ENCODE data around the gene UPP1. TPM values are rescaled to one million over a fixed set of nuclear protein-coding genes. Genes with fewer than 3 reads are reported as not detected.
"Not testable (repeated sequence)": the region's sequence is repeated elsewhere in the genome, so short reads cannot be mapped to it uniquely, and the experiment has no call there.

UPP1 gene
- total RNA-seq, 4 donors from 2014 or later = 21.5 to 178 (median 49.6) TPM

DNA sequence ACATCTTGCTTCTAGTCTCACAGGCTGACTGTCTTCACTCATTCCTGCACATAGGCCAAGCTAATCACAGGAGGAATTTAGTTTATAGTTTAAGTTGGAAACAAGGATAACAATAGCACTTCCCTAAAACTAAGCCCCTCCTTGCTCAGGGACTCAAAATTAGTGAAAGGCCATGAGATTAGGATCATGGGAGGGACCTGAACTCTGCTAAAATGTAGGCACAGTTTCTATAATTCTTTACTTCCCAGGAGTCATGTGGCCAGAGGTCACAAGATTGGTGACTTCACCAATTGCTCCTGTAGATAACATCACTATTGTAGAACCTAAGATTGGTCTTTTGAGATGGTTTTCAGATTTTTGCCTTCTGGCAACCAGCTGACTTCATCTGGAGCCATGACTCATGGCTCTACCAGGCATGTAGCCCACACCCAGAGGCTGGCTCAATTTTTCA lies 14.8 kb upstream of the UPP1 start:
- no peak overlapping the region for H3K27ac ChIP-seq
- H3K9me3 ChIP-seq = no peaks in the 10 kb centered on the region
- intact Hi-C loops (cut with DNase I) = no loop called here
- H3K4me3 ChIP-seq = no peak overlapping the region
- TF ChIP-seq, protein P1, sequence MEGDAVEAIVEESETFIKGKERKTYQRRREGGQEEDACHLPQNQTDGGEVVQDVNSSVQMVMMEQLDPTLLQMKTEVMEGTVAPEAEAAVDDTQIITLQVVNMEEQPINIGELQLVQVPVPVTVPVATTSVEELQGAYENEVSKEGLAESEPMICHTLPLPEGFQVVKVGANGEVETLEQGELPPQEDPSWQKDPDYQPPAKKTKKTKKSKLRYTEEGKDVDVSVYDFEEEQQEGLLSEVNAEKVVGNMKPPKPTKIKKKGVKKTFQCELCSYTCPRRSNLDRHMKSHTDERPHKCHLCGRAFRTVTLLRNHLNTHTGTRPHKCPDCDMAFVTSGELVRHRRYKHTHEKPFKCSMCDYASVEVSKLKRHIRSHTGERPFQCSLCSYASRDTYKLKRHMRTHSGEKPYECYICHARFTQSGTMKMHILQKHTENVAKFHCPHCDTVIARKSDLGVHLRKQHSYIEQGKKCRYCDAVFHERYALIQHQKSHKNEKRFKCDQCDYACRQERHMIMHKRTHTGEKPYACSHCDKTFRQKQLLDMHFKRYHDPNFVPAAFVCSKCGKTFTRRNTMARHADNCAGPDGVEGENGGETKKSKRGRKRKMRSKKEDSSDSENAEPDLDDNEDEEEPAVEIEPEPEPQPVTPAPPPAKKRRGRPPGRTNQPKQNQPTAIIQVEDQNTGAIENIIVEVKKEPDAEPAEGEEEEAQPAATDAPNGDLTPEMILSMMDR (IDR thresholded peaks at IDR 0.05) = no peak
- TF ChIP-seq POLR2A (IDR thresholded peaks at IDR 0.05) = no peak
- peaks cover 0 to 21% (median 0%) of the 10 kb centered on the region in 3 donors for H3K4me1 ChIP-seq
- H3K27me3 ChIP-seq = no peaks in the 10 kb centered on the region
- H3K36me3 ChIP-seq = no peaks in the 10 kb centered on the region
- DNase-seq = no peak

DNA sequence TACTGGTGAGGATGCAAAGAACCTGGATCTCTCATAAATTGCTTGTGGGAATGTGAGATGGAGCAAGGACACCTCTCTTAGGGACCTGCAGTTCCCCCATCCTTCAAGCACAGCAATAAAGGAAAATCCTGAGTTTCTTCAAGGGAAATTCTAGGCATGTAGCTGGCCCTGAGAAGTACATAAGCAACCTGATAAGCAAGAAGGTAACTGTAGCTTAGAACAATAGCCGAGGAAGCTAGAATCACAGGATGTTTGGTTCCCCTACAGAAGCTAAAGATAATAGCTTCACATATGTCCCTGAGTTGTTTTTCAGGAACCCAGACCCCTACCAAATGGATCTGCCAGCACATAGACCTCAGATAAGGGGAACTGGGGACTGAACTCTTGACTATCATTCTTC lies 11.6 kb upstream of the UPP1 start:
- DNase-seq = no peak
- intact Hi-C loops (cut with DNase I) = no loop called here
- Histone ChIP-seq H3K4me1 (peaks cover 0 to 38% (median 6%) of the 10 kb centered on the region in 3 donors), H3K27ac (no peak overlapping the region), H3K36me3 (no peaks in the 10 kb centered on the region), H3K9me3 (no peaks in the 10 kb centered on the region), H3K27me3 (no peaks in the 10 kb centered on the region), H3K4me3 (no peak overlapping the region)
- 100% methylated on average over 1 of the region's 1 CpG for WGBS, 2 donors
- no peak for TF ChIP-seq POLR2A (IDR thresholded peaks at IDR 0.05)

DNA sequence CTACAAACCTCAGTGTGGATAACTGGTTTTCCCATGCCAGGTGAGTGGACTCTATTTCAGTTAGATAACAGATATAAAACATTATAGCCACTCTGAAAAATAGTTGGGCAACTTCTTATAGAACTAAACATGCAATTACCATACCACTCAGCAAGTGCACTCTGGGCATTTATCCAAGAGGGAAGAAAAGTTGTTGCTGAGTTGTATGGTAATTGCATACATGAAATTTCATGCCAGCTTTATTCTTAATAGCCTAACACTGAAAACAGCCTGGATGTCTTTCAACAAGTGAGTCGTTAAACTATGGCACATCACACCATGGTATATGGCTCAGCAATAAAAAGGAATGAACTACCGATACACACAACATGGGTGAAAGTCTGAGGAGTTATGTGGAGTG lies 10.6 kb upstream of the UPP1 start:
- Histone ChIP-seq H3K27me3 (no peaks in the 10 kb centered on the region), H3K9me3 (no peaks in the 10 kb centered on the region), H3K4me1 (peaks cover 4 to 49% (median 13%) of the 10 kb centered on the region in 3 donors), H3K27ac (peak overlapping the region in 3 of 4 donors; percentile 23 to 78 (median 65)), H3K4me3 (no peak overlapping the region), H3K36me3 (no peaks in the 10 kb centered on the region)
- WGBS, 2 donors = 47 to 79% methylated on average over 2 of the region's 2 CpGs
- intact Hi-C loops (cut with DNase I) = no loop called here
- DNase-seq = no peak
- TF ChIP-seq, protein P1 (IDR thresholded peaks at IDR 0.05) = no peak
- TF ChIP-seq POLR2A (IDR thresholded peaks at IDR 0.05) = no peak

DNA sequence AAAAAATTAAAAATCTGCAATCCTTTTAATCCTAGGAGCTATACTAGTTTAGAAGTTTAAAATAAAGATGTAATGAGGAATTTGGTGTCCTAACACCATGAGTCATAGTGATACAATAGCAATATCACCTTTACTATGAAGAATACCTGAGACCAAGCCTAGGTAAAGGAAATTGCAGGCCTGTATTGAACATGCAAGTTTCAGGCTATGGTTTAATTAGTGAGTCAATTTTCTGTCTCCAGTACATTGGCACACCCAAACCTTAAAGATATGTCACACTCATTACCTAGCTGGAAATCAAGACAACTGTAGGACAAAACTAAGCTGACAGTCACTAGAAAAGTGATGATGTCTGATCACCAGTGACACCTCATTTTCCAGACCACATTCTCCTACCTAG lies 6.7 kb upstream of the UPP1 start:
- H3K9me3 ChIP-seq; DNase-seq; H3K4me3 ChIP-seq; H3K27me3 ChIP-seq; H3K36me3 ChIP-seq; intact Hi-C loops (cut with DNase I): not testable (repeated sequence)
- Histone ChIP-seq H3K27ac (peak overlapping the region; percentile 25 to 97 (median 74)), H3K4me1 (peaks cover 13 to 82% (median 47%) of the 10 kb centered on the region in 3 donors)

DNA sequence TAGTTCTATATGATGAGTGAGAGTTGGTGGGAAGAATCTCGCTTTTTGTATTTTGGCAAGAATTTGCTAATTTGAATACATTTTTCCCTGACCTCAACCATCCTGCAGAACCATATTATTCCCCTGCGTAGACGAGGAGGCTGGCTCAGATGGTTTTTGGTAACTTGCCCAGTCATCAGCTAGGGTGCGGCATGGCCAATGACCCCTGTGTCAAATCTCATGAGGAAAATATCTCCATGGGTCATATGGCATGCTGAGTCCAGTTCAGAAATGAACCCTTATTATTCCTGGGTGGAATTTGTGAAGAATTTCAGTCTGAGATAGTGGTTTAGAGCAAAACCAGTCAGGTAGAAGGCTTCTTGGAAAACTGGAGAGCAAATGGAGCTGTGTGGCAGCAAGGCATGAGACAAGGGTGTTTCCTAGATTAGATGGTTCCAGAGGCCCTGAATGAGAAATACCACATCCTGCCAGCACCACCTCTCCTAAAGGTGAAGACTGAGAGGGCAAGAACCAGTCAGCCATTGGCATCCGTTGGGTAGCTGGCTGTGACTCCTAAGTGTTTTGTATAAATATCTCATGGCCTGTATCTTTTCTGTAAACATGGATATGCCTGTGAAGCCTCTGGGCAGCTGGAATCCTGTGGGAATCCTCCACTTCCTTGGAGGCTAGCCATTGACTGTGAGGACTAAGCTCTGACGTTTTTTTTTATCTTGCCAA lies 5.8 kb upstream of the UPP1 start:
- TF ChIP-seq POLR2A (IDR thresholded peaks at IDR 0.05) = no peak
- TF ChIP-seq, protein P1 (IDR thresholded peaks at IDR 0.05) = no peak
- intact Hi-C loops (cut with DNase I) = no loop called here
- 62 to 83% methylated on average over 6 of the region's 6 CpGs for WGBS, 2 donors
- peaks cover 22 to 85% (median 56%) of the 10 kb centered on the region in 3 donors for H3K4me1 ChIP-seq
- no peaks in the 10 kb centered on the region for H3K36me3 ChIP-seq
- H3K9me3 ChIP-seq = no peaks in the 10 kb centered on the region
- H3K4me3 ChIP-seq = no peak overlapping the region
- H3K27ac ChIP-seq = peak overlapping the region; percentile 16 to 97 (median 54)
- no peaks in the 10 kb centered on the region for H3K27me3 ChIP-seq
- no peak for DNase-seq

DNA sequence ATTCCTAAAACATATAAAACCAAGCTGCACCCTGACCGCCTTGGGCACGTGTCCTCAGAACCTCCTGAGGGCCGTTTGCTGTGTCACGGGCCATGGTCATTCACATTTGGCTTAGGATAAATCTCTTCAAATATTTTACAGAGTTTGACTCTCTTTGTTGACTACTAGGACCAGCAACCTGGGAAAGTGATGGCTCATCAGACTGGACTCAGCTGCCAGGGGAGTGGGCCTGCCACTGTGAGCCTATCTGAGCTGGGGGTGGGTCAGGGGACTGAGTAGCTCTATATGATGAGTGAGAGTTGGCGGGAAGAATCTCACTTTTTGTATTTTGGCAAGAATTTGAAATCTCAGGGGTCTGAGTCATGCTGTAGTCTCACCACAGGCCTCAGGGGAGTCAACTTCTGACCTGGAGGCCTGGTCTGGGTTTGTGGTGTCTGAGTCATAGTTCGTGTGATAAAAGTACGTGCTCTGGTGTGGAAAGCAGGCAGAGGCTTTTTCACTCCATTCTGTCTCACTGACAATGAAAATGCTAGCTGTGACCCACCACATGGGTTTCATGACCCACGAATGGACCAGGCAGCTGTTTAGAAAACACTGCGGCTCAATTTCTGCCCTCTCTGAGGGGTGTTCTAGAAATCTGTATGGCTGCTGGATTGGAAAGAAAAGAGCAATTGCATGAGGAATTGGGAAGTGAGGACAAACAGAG lies 4.2 kb upstream of the UPP1 start:
- peak in 1 of 4 donors; percentile 34 for TF ChIP-seq POLR2A (IDR thresholded peaks at IDR 0.05)
- TF ChIP-seq, protein P1 (IDR thresholded peaks at IDR 0.05) = no peak
- intact Hi-C loops (cut with DNase I) = no loop called here
- no peaks in the 10 kb centered on the region for H3K27me3 ChIP-seq
- H3K27ac ChIP-seq = peak overlapping the region; percentile 89 to 98 (median 95)
- H3K36me3 ChIP-seq = no peaks in the 10 kb centered on the region
- WGBS, 2 donors = 25 to 35% methylated on average over 9 of the region's 9 CpGs
- DNase-seq = peak; percentile 18
- H3K9me3 ChIP-seq = no peaks in the 10 kb centered on the region
- H3K4me3 ChIP-seq = no peak overlapping the region
- H3K4me1 ChIP-seq = peaks cover 28 to 79% (median 54%) of the 10 kb centered on the region in 3 donors

Data from esophagus squamous epithelium (tissue), 5 donors.